Neutrophil (primary cell): ENCODE data around the gene C4orf17.
"Not testable (repeated sequence)": the region's sequence is repeated elsewhere in the genome, so short reads cannot be mapped to it uniquely, and the experiment has no call there.

Experiments used
- H3K27ac ChIP-seq: fragments of 200-600 bp; sonication (generic); 2 replicates; pipeline ENCODE4 v1.5.1; 2016; ENCODE audit warnings: mild to moderate bottlenecking, moderate library complexity
- H3K27me3 ChIP-seq: fragments of 200-600 bp; sonication (generic); 2 replicates; pipeline ENCODE4 v1.6.0; 2016; ENCODE audit warnings: mild to moderate bottlenecking
- H3K36me3 ChIP-seq: fragments of 200-600 bp; sonication (generic); 2 replicates; pipeline ENCODE4 v1.5.1; 2017
- H3K4me1 ChIP-seq, 2 experiments: fragments of 200-600 bp in 1 of 2; sonication (generic) in 1 of 2; 1 replicate in 1 of 2; 2 replicates in 1 of 2; pipeline versions ENCODE4 v1.5.1 to v1.6.1; 2013 to 2016; ENCODE audit warnings: low read depth in 1 of 2, low read length in 1 of 2, mild to moderate bottlenecking in 1 of 2, moderate library complexity in 1 of 2; ENCODE audit not compliant: control insufficient read depth in 1 of 2, insufficient read depth in 1 of 2
- H3K4me3 ChIP-seq, 2 experiments: fragments of 200-600 bp in 1 of 2; sonication (generic) in 1 of 2; 1 replicate in 1 of 2; 2 replicates in 1 of 2; pipeline ENCODE4 v1.5.1; 2013 to 2016; ENCODE audit warnings: low read depth in 1 of 2, low read length in 1 of 2, mild to moderate bottlenecking in 1 of 2, moderate library complexity in 1 of 2
- H3K9me3 ChIP-seq: fragments of 200-600 bp; sonication (generic); 2 replicates; pipeline ENCODE4 v1.5.1; 2016
- TF ChIP-seq, protein P1 (sequence below): fragments of 200-600 bp; sonication (generic); IDR thresholded peaks from 2 replicates; pipeline ENCODE4 v1.5.1; 2016; ENCODE audit warnings: antibody characterized with exemption

Gene C4orf17

DNA sequence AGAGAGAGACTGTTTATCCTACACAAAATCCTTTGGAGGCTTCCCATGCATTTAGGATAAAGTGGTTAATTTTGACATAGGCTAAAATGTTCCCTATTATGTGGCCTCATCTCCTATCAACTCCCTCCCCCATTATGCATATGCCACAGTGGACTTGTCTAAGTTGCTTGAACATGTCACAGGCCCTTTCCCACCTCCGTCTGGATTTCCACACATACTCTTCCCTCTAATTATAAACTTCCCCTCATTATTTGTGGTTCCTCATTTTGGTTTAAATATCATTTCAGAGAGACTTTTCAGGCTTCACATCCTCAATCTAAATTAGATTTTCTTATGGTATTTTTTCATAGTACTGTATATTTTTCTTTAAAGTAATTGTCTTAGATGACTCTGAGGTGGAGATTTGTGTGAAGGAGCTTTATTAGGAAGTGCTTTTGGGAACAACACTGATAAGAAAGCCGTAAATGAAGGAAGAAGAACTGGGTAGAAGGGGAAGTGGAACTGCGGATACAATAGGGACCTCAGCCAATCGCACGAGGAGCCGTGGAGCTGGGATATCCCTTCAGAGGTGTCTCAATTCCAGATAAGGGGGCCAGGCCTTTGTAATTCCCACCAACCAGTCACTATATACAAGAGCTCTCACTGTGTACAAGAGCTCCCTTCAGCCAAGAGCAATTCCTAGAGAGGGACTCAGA is 7.9 kb downstream of the C4orf17 start:
- no peaks in the 10 kb centered on the region for H3K36me3 ChIP-seq
- no peak overlapping the region for H3K4me3 ChIP-seq
- peak overlapping the region; percentile 45 for H3K27ac ChIP-seq
- H3K27me3 ChIP-seq = no peaks in the 10 kb centered on the region
- TF ChIP-seq, protein P1, sequence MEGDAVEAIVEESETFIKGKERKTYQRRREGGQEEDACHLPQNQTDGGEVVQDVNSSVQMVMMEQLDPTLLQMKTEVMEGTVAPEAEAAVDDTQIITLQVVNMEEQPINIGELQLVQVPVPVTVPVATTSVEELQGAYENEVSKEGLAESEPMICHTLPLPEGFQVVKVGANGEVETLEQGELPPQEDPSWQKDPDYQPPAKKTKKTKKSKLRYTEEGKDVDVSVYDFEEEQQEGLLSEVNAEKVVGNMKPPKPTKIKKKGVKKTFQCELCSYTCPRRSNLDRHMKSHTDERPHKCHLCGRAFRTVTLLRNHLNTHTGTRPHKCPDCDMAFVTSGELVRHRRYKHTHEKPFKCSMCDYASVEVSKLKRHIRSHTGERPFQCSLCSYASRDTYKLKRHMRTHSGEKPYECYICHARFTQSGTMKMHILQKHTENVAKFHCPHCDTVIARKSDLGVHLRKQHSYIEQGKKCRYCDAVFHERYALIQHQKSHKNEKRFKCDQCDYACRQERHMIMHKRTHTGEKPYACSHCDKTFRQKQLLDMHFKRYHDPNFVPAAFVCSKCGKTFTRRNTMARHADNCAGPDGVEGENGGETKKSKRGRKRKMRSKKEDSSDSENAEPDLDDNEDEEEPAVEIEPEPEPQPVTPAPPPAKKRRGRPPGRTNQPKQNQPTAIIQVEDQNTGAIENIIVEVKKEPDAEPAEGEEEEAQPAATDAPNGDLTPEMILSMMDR = no peak
- no peaks in the 10 kb centered on the region for H3K9me3 ChIP-seq
- peaks cover 3 to 10% of the 10 kb centered on the region in 2 experiments for H3K4me1 ChIP-seq

DNA sequence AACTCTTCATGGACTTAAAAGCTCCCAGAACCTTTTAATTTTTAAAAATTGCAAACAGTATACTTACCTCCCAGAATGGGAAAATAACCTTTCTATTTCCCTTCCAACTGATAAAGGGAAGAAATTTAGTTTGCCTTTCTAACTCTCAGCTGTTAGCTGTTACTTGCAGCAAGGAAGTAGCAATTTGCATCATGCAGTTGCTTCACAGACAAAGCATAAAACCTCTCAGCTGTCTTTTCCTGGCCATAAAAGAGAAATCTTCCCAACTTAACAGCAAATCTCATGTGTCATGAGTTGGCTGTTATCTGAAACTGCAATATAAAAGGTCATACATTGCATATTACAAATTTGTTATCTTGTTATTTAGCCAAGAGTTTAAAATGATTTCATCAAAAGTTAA is 18.4 kb downstream of the C4orf17 start:
- H3K36me3 ChIP-seq = no peaks in the 10 kb centered on the region
- no peaks in the 10 kb centered on the region for H3K9me3 ChIP-seq
- no peak overlapping the region for H3K27ac ChIP-seq
- H3K27me3 ChIP-seq = no peaks in the 10 kb centered on the region
- peaks cover 0 to 19% of the 10 kb centered on the region in 2 experiments for H3K4me1 ChIP-seq
- H3K4me3 ChIP-seq = no peak overlapping the region
- TF ChIP-seq, protein P1 = no peak

DNA sequence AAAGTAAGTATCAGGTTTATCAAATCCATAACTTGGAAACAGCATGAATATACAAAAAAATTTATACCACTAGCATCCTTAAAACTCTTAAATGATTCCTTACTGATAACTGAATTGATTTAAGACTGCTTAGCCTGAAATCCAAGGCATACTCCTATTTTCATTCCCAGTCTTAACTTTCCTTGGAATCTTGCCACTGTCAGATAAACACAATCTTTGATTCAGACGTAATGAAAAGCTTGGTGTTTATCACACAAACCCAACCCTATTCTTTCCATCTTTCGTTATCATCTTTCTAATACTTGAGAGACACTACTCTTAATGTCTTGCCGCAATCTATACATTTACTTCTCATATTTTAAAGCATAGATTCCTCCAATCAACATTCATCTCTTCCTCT is 19.1 kb downstream of the C4orf17 start:
- Histone ChIP-seq H3K27ac (no peak overlapping the region), H3K9me3 (no peaks in the 10 kb centered on the region), H3K36me3 (no peaks in the 10 kb centered on the region), H3K4me1 (peaks cover 0 to 19% of the 10 kb centered on the region in 2 experiments), H3K27me3 (no peaks in the 10 kb centered on the region), H3K4me3 (no peak overlapping the region)
- TF ChIP-seq, protein P1 = no peak

DNA sequence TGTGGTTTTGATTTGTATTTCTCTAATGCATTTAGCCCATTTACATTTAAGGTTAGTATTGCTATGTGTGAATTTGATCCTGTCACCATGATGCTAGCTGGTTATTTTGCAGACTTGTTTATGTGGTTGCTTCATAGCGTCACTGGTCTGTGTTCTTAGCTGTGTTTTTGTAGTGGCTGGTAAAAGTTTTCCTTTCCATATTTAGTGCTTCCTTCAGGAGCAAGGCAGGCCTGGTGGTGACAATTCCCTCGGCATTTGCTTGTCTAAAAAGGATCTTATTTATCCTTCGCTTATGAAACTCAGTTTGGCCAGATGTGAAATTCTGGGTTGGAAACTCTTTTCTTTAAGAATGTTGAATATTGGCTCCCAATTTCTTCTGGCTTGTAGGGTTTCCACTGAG is 23.9 kb downstream of the C4orf17 start:
- H3K9me3 ChIP-seq, H3K4me1 ChIP-seq, H3K27ac ChIP-seq, H3K36me3 ChIP-seq, H3K27me3 ChIP-seq, H3K4me3 ChIP-seq: not testable (repeated sequence)

DNA sequence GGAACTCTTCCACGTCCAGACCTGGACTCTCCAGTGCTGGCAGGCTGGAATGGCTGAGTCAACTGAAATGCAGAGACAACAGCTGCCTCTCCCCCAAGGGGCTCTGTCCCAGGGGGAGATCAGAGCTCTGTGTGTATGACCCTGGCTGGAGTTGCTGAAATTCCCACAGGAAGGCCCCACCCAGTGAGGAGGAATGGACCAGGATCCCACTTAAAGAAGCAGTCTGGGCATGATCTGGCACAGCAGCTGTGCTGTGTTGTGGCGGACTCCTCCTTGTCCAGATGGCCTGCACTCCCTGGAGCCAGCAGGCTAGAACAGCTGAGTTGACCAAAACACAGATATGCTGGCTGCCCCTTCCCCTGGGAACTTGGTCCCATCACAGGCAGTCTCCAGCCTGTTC is 25.4 kb downstream of the C4orf17 start:
- H3K4me3 ChIP-seq = no peak overlapping the region
- H3K27ac ChIP-seq = no peak overlapping the region
- H3K27me3 ChIP-seq = no peaks in the 10 kb centered on the region
- H3K4me1 ChIP-seq = peaks cover 0 to 5% of the 10 kb centered on the region in 2 experiments
- no peaks in the 10 kb centered on the region for H3K36me3 ChIP-seq
- H3K9me3 ChIP-seq = no peaks in the 10 kb centered on the region
- TF ChIP-seq, protein P1 = no peak

DNA sequence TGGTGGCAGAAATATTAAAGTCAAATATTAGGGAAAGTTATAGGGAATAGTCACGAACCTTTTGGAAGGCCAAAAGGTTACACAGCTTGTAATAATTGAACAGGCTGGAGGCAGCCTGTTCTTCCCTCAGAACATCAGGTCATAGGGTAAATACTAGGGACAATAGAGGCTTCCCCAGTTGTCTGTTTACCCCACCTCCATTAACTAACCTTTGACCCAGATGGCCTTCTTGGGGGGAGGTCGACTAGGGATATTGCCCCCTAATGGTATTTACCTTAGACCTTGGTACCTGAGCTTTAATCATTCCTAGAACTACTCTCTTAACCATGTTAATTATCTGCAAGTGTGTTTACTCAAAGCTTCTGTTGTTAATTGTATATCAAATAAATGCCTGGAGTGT is 26.0 kb downstream of the C4orf17 start:
- TF ChIP-seq, protein P1 = no peak
- H3K27me3 ChIP-seq = no peaks in the 10 kb centered on the region
- H3K27ac ChIP-seq = no peak overlapping the region
- H3K4me3 ChIP-seq = no peak overlapping the region
- H3K4me1 ChIP-seq = no peaks in the 10 kb centered on the region
- no peaks in the 10 kb centered on the region for H3K9me3 ChIP-seq
- no peaks in the 10 kb centered on the region for H3K36me3 ChIP-seq
